Measurements from ENCODE around the gene SSC5D. TPM values are rescaled to one million over a fixed set of nuclear protein-coding genes. Genes with fewer than 3 reads are reported as not detected.

The SSC5D gene
- polyA plus RNA-seq, 1 of the 3 experiments (the other 2 are of a cell fraction), result 4.9 TPM

GRCh38 chr19:55566823-55567222 lies 78.6 kb downstream of the SSC5D start (continued):
- TF ChIP-seq ZBTB33 (IDR thresholded peaks at IDR 0.05; ENCODE audit: borderline replicate concordance, low read depth) (no peak), USF1 (IDR thresholded peaks at IDR 0.05; ENCODE audit: borderline replicate concordance, low read depth) (no peak), ELF1 (IDR thresholded peaks at IDR 0.05) (no peak), SIN3A (IDR thresholded peaks at IDR 0.05; ENCODE audit: borderline replicate concordance, low read depth, low read length) (no peak), POLR2AphosphoS5 (IDR thresholded peaks at IDR 0.05; ENCODE audit: low read depth, low read length) (no peak), RXRA (IDR thresholded peaks at IDR 0.05; ENCODE audit: borderline replicate concordance, low read depth) (no peak)

- Histone ChIP-seq H3K79me2 (ENCODE audit: insufficient read depth) (no peaks in the 10 kb centered on the region), H3K36me3 (replicated peaks in 1 of 2; ENCODE audit: control insufficient read depth in 1 of 2, insufficient read depth in 2 of 2, low read length in 1 of 2) (no peaks in the 10 kb centered on the region), H3K4me1 (ENCODE audit: control insufficient read depth in 1 of 2, insufficient read depth in 2 of 2, low read depth in 1 of 2, low read length in 1 of 2) (no peaks in the 10 kb centered on the region), H4K20me1 (ENCODE audit: insufficient read depth) (no peaks in the 10 kb centered on the region), H3K4me2 (no peak overlapping the region), H3F3A (replicated peaks; ENCODE audit: insufficient read depth) (no peaks in the 10 kb centered on the region), H3K27me3 (ENCODE audit: insufficient read depth) (no peaks in the 10 kb centered on the region), H3K9me2 (no peaks in the 10 kb centered on the region), H3K9me3 (no peaks in the 10 kb centered on the region), H3K4me3 (ENCODE audit: low read depth in 2 of 2, low read length in 1 of 2) (no peak overlapping the region), H3K9ac (no peak overlapping the region), H3K27ac (ENCODE audit: low read depth in 2 of 2, low read length in 1 of 2) (no peak overlapping the region), H2AFZ (ENCODE audit: low read depth) (no peak overlapping the region)
- no peak for TF ChIP-seq PBX3 (IDR thresholded peaks at IDR 0.05)
- TF ChIP-seq USF1 (IDR thresholded peaks at IDR 0.05; ENCODE audit: borderline replicate concordance, low read depth), result no peak
- ChIA-PET POLR2A (no interaction called here), CTCF (interaction anchor here (1.2 kb wide), 1 partner anchor 13 kb away, joined by 3 read pairs; the partner anchor contains the start of gene ZNF579)
- DNase-seq, result no peak
Measured at GRCh38 chr19:55567708-55568328, 79.6 kb downstream of the SSC5D start.

Other genes with a start within 250 kb of the SSC5D start
- gene PPP6R1, start 229.4 kb upstream of the SSC5D start, polyA plus RNA-seq (2012; rRNA removed), result 44.9 and 47.8 TPM in 2 replicates
- 51.7 and 55.4 TPM in 2 replicates for gene HSPBP1, start 208.3 kb upstream of the SSC5D start, polyA plus RNA-seq (2012; rRNA removed)
- gene BRSK1, start 204.4 kb upstream of the SSC5D start, polyA plus RNA-seq (2012; rRNA removed), result 32.2 and 49.7 TPM in 2 replicates
- gene TMEM150B, start 163.1 kb upstream of the SSC5D start, polyA plus RNA-seq (2012; rRNA removed), result not detected in 2 replicates
- gene KMT5C, start 148.6 kb upstream of the SSC5D start, polyA plus RNA-seq (2012; rRNA removed), result 14.0 and 14.4 TPM in 2 replicates
- 0.58 and 0.74 TPM in 2 replicates for gene COX6B2, start 133.7 kb upstream of the SSC5D start, polyA plus RNA-seq (2012; rRNA removed)
- gene GARIN5B, start 125.2 kb upstream of the SSC5D start, polyA plus RNA-seq (2012; rRNA removed), result not detected in 2 replicates
- 13.2 and 16.1 TPM in 2 replicates for gene IL11, start 118.0 kb upstream of the SSC5D start, polyA plus RNA-seq (2012; rRNA removed)
- 0.77 and 0.91 TPM in 2 replicates for gene TMEM190, start 111.6 kb upstream of the SSC5D start, polyA plus RNA-seq (2012; rRNA removed)
- gene TMEM238, start 104.1 kb upstream of the SSC5D start, polyA plus RNA-seq (2012; rRNA removed), result 0.08 and 0.12 TPM in 2 replicates
- gene RPL28, start 102.5 kb upstream of the SSC5D start, polyA plus RNA-seq (2012; rRNA removed), result 2,297 and 2,368 TPM in 2 replicates
- gene UBE2S, start 80.6 kb upstream of the SSC5D start, polyA plus RNA-seq (2012; rRNA removed), result 84.7 and 133 TPM in 2 replicates
- gene SHISA7, start 45.1 kb upstream of the SSC5D start, polyA plus RNA-seq (2012; rRNA removed), result 0.02 TPM in 1 of 2 replicates, not detected in the other
- 60.9 and 65.4 TPM in 2 replicates for gene ISOC2, start 26.8 kb upstream of the SSC5D start, polyA plus RNA-seq (2012; rRNA removed)
- not detected in 2 replicates for gene C19orf85, start 23.7 kb upstream of the SSC5D start, polyA plus RNA-seq (2012; rRNA removed)
- gene ZNF628, start 11.8 kb upstream of the SSC5D start, polyA plus RNA-seq (2012; rRNA removed), result 0.73 and 1.6 TPM in 2 replicates
- gene NAT14, start 3.2 kb upstream of the SSC5D start, polyA plus RNA-seq (2012; rRNA removed), result 84.4 and 89.9 TPM in 2 replicates
- gene SBK2, start 48.7 kb downstream of the SSC5D start, polyA plus RNA-seq (2012; rRNA removed), result 0.20 and 0.28 TPM in 2 replicates
- 0.03 and 0.05 TPM in 2 replicates for gene SBK3, start 57.1 kb downstream of the SSC5D start, polyA plus RNA-seq (2012; rRNA removed)
- gene ZNF579, start 92.4 kb downstream of the SSC5D start, polyA plus RNA-seq (2012; rRNA removed), result 3.5 and 5.9 TPM in 2 replicates
- 5.2 and 5.7 TPM in 2 replicates for gene FIZ1, start 111.1 kb downstream of the SSC5D start, polyA plus RNA-seq (2012; rRNA removed)
- 7.2 and 7.3 TPM in 2 replicates for gene ZNF524, start 111.9 kb downstream of the SSC5D start, polyA plus RNA-seq (2012; rRNA removed)
- 3.4 and 5.0 TPM in 2 replicates for gene ZNF865, start 117.2 kb downstream of the SSC5D start, polyA plus RNA-seq (2012; rRNA removed)
- gene ZNF784, start 136.1 kb downstream of the SSC5D start, polyA plus RNA-seq (2012; rRNA removed), result 5.0 and 5.5 TPM in 2 replicates
- gene ZNF580, start 152.6 kb downstream of the SSC5D start, polyA plus RNA-seq (2012; rRNA removed), result 14.0 and 21.9 TPM in 2 replicates
- gene ZNF581, start 155.2 kb downstream of the SSC5D start, polyA plus RNA-seq (2012; rRNA removed), result 24.2 and 24.7 TPM in 2 replicates
- gene CCDC106, start 159.8 kb downstream of the SSC5D start, polyA plus RNA-seq (2012; rRNA removed), result 20.1 and 27.1 TPM in 2 replicates
- gene U2AF2, start 166.6 kb downstream of the SSC5D start, polyA plus RNA-seq (2012; rRNA removed), result 217 and 321 TPM in 2 replicates
- gene EPN1, start 186.8 kb downstream of the SSC5D start, polyA plus RNA-seq (2012; rRNA removed), result 72.0 and 134 TPM in 2 replicates
- not detected in 2 replicates for gene NLRP9, start 250.0 kb downstream of the SSC5D start, polyA plus RNA-seq (2012; rRNA removed)